AG04449 (cell line): ENCODE measurements around the gene IFRD2.
A peak's percentile ranks its signal among the peaks of the same experiment; 100 is the strongest.

Experiments
- CTCF ChIA-PET: fragments of 350-600 bp; formaldehyde crosslinking; extraction: SDS; loops from one replicate; lab custom pipeline; 2021; ENCODE audit warnings: antibody characterized with exemption; lab: Yijun Ruan, JAX
- POLR2A ChIA-PET: fragments of 400-600, 350-600 bp; formaldehyde crosslinking; extraction: SDS; loops from one replicate; lab custom pipeline; 2020; ENCODE audit warnings: antibody characterized with exemption, inconsistent platforms; lab: Yijun Ruan, JAX
- DNase-seq: peaks from one replicate; pipeline ENCODE4 v3.0.0-alpha.2; 2010; ENCODE audit warnings: low read depth, low spot score
- H3K4me3 ChIP-seq: 2 replicates; pipeline ENCODE4 v1.5.1; 2011; ENCODE audit warnings: low read depth, mild to moderate bottlenecking, control low read depth, low read length
- TF ChIP-seq, protein P1 (sequence below): IDR thresholded peaks from one replicate; pipeline ENCODE4 v1.5.1; 2011; ENCODE audit warnings: mild to moderate bottlenecking, moderate library complexity, low read length, control low read depth, inconsistent platforms; ENCODE audit not compliant: insufficient read depth; ENCODE audit errors: missing control alignments

The IFRD2 gene

DNA sequence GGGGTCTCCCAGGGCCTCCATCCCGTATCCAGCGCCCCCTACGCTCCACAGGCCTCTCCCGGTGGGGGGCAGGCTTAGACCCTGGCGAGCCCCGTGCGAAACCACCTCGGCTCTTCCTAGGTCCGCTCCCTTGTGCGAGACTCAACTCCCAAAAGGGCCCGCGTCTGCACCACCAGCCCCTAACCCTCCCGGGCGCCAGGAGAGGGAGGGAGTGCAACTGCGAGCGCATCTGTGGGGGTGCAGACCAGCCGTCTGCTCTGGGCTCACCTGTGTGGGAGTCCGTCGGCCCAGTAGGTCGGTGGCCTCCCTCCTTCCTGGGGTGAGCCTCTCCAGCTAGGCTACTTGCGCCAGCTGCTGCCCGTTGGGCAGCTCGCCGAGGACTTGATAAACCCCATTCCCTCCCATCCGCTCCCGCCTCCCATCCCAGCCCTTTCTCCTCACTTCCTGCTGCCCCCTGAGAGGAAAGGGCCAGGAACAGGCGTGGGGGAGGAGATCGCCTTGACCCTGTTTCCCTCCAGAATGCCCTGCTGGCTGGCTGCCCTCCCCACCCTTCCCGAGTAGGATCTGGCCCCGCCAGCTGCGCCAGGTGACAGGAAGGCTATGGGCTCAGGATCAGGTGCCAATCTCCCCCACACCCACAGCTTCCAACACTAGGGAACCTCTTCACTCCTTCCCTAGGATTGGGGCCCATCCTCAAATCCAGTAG, 30.3 kb upstream of the IFRD2 start, which contains the start of gene HYAL2:
Gene HYAL2 (minus strand): TSS at position 360 of the 706 bp plus-strand sequence. CDS start 2,256 bp downstream, outside the sequence.
- TF ChIP-seq, protein P1, sequence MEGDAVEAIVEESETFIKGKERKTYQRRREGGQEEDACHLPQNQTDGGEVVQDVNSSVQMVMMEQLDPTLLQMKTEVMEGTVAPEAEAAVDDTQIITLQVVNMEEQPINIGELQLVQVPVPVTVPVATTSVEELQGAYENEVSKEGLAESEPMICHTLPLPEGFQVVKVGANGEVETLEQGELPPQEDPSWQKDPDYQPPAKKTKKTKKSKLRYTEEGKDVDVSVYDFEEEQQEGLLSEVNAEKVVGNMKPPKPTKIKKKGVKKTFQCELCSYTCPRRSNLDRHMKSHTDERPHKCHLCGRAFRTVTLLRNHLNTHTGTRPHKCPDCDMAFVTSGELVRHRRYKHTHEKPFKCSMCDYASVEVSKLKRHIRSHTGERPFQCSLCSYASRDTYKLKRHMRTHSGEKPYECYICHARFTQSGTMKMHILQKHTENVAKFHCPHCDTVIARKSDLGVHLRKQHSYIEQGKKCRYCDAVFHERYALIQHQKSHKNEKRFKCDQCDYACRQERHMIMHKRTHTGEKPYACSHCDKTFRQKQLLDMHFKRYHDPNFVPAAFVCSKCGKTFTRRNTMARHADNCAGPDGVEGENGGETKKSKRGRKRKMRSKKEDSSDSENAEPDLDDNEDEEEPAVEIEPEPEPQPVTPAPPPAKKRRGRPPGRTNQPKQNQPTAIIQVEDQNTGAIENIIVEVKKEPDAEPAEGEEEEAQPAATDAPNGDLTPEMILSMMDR, result no peak
- ChIA-PET POLR2A (interaction anchor here (1.0 to 1.4 kb wide), 2 partner anchors 11 to 15 kb away, joined by 3 read pairs; no protein-coding TSS in a partner anchor), CTCF (interaction anchor here (1.0 to 3.5 kb wide), 13 partner anchors 8 to 246 kb away, joined by 3 to 37 read pairs (median 7); partner anchors contain the start of genes HEMK1, HYAL3 and NAA80)
- H3K4me3 ChIP-seq, result peak within 1 kb of the TSS; percentile 73
- DNase-seq, result no peak

DNA sequence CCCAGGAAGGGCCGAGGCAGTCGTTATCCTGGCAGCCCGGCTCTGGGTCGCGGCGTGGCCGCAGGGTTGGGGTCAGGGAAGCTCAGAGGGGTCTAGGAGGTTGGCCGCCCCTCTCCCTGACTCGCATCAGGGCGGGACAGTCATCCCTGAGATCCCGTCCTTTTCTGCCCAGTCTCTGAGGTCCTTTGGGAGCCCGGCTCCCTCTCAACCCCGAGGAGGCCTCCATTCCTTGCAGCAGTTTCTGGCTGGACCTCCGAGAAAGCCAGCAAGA, 29.8 kb upstream of the IFRD2 start:
- ChIA-PET POLR2A (interaction anchor here (1.0 to 1.4 kb wide), 2 partner anchors 11 to 15 kb away, joined by 3 read pairs; no protein-coding TSS in a partner anchor), CTCF (interaction anchor here (1.0 to 3.5 kb wide), 11 partner anchors 8 to 247 kb away, joined by 3 to 37 read pairs (median 7); partner anchors contain the start of genes HEMK1, HYAL3 and NAA80)

GRCh38 chr3:50321336-50322114, 29.3 kb upstream of the IFRD2 start:
- ChIA-PET POLR2A (interaction anchor here (1.0 to 1.4 kb wide), 2 partner anchors 12 to 16 kb away, joined by 3 read pairs; no protein-coding TSS in a partner anchor), CTCF (interaction anchor here (0.6 to 3.5 kb wide), 11 partner anchors 7 to 247 kb away, joined by 3 to 37 read pairs (median 7); partner anchors contain the start of gene HEMK1)
- peak overlapping the region; percentile 73 for H3K4me3 ChIP-seq
- TF ChIP-seq, protein P1, result peak; percentile 60
- DNase-seq, result no peak

More for the DNA sequence above, 29.8 kb upstream of the IFRD2 start:
- peak overlapping the region; percentile 73 for H3K4me3 ChIP-seq
- TF ChIP-seq, protein P1, result no peak
- DNase-seq, result no peak

GRCh38 chr3:50320853-50321335, 28.7 kb upstream of the IFRD2 start:
- CTCF ChIA-PET, result interaction anchor here (0.6 to 3.5 kb wide), 6 partner anchors 10 to 129 kb away, joined by 3 to 11 read pairs (median 6); partner anchors contain the start of genes HYAL3 and NAA80
- H3K4me3 ChIP-seq, result peak overlapping the region; percentile 73
- DNase-seq, result no peak
- POLR2A ChIA-PET, result no interaction called here
- TF ChIP-seq, protein P1, result no peak

GRCh38 chr3:50319894-50320625, 27.8 kb upstream of the IFRD2 start:
- no peak for DNase-seq
- ChIA-PET POLR2A (no interaction called here), CTCF (interaction anchor here (0.7 to 3.5 kb wide), 5 partner anchors 21 to 156 kb away, joined by 3 to 11 read pairs (median 3); partner anchors contain the start of genes HYAL3 and NAA80)
- TF ChIP-seq, protein P1, result no peak
- peak overlapping the region; percentile 73 for H3K4me3 ChIP-seq
